ENCODE results near the gene CCDC28A.

- TF ChIP-seq, protein P1, sequence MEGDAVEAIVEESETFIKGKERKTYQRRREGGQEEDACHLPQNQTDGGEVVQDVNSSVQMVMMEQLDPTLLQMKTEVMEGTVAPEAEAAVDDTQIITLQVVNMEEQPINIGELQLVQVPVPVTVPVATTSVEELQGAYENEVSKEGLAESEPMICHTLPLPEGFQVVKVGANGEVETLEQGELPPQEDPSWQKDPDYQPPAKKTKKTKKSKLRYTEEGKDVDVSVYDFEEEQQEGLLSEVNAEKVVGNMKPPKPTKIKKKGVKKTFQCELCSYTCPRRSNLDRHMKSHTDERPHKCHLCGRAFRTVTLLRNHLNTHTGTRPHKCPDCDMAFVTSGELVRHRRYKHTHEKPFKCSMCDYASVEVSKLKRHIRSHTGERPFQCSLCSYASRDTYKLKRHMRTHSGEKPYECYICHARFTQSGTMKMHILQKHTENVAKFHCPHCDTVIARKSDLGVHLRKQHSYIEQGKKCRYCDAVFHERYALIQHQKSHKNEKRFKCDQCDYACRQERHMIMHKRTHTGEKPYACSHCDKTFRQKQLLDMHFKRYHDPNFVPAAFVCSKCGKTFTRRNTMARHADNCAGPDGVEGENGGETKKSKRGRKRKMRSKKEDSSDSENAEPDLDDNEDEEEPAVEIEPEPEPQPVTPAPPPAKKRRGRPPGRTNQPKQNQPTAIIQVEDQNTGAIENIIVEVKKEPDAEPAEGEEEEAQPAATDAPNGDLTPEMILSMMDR (IDR thresholded peaks at IDR 0.05), result no peak
- TF ChIP-seq POLR2AphosphoS5 (IDR thresholded peaks at IDR 0.05), result no peak
- no peak for TF ChIP-seq POLR2A (IDR thresholded peaks at IDR 0.05)
- TF ChIP-seq EP300 (IDR thresholded peaks at IDR 0.05), result no peak
Measured at GRCh38 chr6:138832182-138832581, 58.6 kb downstream of the CCDC28A start.

All from stomach (tissue), 4 donors.